ENCODE data around the gene CATSPERB.
A peak's percentile ranks its signal among the peaks of the same experiment; 100 is the strongest.
"Not testable (repeated sequence)": the region's sequence is repeated elsewhere in the genome, so short reads cannot be mapped to it uniquely, and the experiment has no call there.

CATSPERB gene

DNA sequence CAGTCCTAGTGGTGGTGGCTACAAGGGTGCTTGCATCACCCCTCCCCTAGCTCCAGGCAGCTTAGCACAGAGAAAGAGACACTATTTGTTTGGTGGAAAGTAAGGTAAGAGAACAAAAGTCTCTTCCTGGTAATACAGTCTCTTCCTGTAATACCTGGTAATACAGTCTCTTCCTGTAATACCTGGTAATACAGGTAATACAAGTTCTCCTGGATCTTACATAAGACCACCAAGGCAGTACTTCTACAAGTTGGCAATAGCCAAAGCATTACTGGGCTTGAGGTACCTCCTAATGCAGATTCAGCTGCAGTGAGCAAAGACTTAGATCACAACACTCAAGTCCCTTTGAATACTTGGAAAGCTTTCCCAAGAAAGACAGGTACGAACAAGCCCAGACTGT lies 77.0 kb downstream of the CATSPERB start:
- DNase-seq = no peak

DNA sequence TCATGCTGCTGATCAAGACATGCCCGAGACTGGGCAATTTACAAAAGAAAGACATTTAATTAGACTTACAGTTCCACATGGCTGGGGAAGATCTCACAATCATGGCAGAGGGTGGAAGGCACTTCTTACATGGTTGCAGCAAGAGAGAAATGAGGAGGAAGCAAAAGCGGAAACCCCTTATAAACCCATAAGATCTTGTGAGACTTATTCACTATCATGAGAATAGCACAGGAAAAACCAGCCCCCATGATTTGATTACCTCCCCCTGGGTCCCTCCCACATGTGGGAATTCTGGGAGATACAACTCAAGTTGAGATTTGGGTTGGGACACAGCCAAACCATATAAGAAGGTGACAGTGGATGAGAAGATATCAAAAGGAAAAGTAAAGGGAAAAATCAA lies 78.4 kb downstream of the CATSPERB start:
- no peak for DNase-seq

DNA sequence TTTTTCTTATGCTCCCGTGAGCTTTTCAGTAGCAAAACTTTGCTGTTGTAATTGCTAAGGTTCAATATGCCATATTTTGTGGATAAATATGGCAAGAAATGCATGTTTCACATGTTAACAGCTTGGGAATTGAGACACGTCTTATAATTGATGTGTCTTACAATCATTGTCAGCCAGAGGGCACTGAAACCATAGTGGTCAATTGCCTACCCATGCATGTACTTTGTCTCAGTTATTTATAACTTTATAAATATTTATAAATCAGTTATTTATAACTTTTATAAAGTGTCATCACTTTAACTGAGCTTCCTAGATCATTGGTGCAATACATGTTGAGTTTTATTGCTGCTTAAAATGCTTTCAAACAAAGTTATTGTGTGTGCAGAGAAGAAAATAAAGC lies 82.0 kb downstream of the CATSPERB start:
- peak; percentile 13 for DNase-seq

DNA sequence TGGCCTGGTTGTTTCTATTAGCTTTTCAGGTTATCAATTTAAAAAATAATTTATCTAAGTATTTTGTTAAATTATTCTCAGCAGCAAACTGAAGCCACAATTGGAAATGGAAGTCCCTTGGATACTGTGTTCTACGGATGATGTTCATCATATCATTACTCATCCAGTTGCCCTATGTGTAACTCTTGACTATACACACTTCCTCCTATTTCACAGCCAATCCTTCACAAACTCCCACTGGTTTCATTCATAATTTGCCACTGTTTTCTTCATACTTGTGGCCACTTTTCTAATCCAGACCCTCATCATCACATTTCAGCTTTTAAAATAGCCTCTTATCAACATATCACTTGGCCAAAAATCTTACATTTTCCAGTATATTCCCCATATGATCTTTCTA lies 84.0 kb downstream of the CATSPERB start:
- DNase-seq = no peak

DNA sequence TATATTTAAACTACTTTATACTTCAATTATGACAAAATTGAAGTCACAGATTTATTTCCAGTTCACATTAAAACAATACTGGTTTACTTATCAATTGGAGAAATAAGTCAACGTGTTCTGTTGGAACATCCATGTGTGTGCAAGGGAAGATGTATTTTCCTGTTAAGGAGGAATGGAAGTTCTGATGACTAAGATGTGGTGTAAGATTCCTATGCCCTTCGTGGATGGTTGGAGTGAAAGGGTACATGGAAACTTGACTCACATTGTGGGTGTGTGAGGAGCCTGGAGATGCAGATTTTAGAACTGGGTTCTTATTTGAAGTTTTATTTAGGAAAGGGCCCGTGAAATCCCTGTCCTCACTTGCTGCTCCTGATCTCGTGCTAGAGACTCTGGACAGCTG lies 95.3 kb downstream of the CATSPERB start:
- no peak for DNase-seq

DNA sequence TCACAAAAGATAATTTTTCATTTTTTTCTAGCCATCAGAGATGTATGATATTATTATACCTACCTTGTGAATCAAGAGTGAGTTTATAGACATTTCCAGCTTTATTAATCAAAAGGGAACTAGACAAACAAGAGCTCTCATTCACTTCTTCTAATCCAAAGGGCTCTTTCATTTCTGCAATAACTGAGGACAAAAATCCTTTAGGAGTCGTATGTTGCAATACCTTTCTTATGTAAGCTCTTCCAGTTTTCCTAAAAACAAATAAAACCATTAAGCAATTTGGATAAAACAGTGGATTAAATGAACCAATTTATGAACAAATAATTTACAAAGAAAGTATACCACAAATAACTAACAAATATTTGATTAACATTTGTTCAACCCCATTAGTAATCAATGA lies 107.1 kb downstream of the CATSPERB start:
- DNase-seq = no peak

DNA sequence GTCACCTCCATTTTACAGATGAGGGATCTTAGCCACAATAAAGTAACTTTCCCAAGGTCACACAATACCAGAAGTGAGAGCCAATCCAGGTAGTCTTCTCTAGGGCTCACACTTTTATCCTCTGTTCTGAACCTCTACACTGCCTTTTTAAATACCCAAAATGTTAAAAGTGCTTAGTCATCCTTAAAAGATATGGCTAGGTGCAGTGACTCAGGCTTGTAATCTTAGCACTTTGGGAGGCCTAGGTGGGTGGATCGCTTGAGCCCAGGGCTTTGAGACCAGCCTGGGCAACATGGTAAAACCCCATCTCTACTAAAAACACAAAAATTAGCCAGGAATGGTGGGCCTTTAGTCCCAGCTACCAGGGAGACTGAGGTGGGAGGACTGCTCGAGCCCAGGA lies 117.7 kb downstream of the CATSPERB start:
- DNase-seq = no peak

DNA sequence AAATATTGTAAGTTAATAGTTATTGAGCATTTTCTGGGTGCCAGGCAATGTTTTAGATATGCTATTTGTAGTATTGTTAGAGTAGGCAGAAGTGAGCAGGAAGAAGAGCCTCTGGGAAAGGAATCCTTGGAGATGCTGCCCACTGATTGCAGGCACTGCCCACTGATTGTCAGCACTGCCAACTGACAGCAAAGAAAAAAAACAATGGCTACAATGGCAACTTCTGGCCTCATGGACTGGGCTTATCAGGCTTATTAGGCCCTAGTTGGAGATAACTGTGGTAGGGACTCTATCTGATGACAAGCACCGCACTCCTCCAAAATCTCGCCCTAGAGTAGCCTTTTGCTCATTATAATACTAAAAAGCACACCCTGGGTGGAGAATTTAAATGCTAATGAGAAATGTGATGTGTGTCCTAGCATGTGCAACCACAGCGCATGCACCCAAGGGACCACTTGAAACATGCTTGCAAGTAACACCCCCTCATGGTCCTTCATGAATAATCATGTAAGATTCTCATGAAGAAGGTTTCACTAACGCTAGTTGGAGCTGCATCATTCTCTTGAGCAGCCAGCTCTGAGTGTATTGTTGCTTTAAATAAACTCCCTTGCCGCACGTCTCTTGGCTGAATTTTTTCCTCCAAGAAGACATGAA lies 118.3 kb downstream of the CATSPERB start:
- DNase-seq = no peak

DNA sequence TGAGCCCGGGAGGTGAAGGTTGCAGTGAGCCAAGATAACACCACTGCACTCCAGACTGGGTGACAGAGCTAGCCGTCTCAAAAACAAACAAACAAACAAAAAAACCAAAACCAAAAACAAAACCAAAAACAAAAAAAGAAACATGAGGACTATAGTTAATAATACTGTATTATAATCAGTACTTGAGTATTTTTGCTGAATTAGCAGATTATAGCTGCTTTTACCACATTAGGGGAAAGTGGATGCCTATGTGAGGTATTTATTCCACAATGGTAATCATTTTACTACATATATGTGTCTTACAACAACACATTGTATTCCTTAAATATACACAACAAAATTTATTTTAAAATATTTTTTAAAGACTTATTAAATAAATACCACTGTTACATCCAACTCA lies 120.4 kb downstream of the CATSPERB start:
- DNase-seq = no peak

DNA sequence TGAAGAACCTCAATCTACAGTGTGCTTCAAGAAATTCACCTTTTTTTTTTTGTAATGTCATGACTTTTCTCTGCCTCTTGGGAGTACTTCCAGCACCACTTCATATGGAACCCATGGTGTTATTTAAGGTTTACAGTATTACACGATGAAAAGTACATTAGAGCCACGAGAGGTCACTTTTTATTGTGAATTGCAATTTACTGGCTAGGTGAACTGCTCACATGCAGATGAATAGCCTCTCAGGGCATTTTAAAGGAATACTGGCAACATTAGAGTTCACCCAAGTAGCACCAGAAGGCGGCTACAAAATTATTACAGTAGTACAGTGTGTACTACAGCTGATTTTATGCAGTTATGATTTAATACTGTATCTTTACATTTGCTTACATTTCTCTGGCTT lies 122.7 kb downstream of the CATSPERB start:
- DNase-seq = no peak

DNA sequence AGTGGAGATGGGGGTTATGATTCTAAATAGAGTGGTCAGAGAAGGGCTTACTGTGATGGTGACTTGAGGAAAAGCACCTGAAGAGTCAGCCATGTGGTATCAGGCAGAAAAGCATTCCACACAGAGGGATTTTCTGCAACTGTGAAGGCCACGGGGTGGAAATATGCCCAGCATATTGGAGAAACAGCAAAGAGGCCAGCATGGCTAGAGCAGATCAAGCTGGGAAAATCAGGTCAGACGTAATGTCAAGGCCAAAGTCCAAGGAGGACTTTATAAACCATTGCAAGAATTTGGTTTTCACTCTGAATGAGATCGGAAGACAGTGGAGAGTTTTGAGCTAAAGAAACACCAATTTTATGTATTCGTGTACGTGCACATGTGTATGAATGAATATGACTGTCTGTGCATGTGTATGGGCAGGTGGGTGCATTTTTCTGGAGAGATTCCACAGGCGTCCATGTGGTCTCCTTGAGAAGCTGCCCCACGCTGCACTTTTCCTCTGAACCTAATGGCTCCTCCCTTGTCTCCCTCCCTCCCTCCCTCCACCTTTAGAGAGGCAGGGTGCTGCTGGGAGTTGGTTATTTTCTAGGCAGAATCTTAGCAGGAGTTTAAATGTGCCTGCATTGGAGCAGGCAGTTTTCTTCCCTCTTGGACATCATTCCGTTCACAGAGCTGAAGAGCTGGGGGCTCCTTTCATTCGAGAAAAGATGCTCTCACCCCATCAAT lies 124.4 kb downstream of the CATSPERB start:
- DNase-seq = no peak

DNA sequence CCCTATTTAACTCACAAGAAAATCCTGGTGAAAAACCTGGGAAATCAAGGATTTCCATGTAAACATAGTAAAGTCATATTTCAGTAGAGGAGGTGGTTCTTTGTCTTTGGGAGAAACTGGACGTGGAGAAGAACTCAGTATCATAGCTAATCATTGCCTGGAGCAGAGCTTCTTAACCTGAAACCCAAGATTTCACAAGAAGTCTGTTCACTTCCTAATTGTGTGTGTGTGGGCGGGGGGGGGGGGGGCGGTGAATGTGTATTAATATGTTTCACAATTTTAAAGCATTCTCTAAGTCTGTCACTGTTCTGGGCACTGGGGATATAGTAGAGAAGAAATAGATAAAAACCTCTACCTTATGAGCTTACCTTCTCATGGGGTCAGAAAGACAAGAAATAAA lies 125.0 kb downstream of the CATSPERB start:
- DNase-seq = no peak

DNA sequence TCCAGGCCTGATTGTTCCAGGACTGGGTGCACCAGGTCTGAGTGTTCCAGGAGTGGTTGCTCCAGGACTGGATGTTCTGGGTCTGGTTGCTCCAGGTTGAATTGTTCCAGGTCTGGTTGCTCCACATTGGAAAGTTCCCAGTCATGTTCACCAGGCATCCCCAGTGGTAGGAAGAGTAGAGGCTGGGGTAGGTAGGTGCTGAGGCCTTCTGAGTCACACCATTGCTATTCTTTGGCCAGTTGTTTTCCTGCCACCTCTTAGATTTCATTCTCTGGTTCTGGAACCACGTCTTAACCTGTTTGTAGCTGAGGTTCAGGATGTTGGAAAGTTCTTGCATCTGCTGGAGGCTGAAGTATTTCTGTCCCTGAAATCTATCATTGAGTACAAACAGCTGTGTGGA lies 127.3 kb downstream of the CATSPERB start:
- not testable (repeated sequence) for DNase-seq

DNA sequence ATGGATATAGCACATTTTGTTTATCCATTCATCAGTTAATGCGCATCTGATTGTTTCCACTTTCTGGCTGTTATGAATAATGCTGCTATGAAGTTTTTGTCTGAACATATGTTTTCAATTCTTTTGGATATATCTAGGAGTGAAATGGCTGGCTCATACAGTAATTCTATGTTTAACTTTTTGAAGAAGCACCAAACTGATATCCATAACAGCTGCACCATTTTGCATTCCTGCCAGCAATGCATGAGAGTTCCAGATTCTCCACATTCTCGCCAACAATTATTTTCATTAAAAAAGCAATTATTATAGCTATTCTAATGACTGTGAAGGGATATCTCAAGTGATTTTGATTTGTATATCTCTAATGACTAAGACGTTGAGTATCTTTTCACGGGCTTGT lies 131.9 kb downstream of the CATSPERB start:
- DNase-seq = no peak

DNA sequence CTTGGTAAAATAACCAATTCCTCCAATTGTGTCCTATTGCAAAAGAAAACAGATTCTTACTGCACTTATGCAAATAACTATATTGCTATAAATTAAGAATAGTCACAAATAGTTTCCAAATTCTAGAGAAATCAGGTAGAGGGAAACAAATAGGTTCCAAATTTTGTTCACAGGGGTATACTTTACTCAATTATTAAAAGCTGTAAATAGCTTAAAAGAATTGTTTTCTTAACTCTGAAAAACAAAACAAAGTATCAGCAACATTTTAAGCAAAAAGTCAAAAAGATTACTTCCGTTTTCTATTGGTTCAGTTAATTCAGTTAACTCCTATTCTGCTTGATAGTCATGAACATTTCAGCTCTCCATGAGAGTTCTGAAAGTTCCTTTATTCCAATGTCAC lies 136.2 kb downstream of the CATSPERB start:
- DNase-seq = no peak

DNA sequence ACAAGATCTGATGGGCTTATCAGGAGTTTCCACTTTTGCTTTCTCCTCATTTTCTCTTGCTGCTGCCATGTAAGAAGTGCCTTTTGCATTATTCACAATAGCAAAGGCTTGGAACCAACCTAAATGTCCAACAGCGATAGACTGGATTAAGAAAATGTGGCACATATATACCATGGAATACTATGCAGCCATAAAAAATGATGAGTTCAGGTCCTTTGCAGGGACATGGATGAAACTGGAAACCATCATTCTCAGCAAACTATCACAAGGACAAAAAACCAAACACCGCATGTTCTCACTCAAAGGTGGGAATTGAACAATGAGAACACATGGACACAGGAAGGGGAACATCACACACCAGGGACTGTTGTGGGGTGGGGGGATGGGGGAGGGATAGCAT lies 137.9 kb downstream of the CATSPERB start:
- DNase-seq = not testable (repeated sequence)

DNA sequence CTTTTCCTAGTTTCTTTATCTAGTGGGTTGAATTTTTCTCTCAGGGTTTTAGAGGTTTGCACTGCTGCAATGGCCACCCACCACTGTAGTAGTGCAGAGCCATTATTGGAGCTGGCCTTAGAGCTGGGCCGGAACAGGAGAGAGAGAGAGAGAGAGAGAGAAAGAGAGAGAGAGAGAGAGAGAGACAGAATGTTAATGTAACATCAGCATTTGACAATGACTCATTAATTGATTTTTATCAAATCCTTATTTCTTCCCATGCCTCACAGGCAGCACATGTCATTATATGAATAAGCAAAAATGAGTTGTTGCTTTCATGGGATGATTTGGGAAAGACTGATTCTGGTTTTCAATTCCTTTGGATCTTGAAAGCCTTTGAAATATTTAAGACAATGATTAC lies 145.5 kb downstream of the CATSPERB start:
- no peak for DNase-seq

DNA sequence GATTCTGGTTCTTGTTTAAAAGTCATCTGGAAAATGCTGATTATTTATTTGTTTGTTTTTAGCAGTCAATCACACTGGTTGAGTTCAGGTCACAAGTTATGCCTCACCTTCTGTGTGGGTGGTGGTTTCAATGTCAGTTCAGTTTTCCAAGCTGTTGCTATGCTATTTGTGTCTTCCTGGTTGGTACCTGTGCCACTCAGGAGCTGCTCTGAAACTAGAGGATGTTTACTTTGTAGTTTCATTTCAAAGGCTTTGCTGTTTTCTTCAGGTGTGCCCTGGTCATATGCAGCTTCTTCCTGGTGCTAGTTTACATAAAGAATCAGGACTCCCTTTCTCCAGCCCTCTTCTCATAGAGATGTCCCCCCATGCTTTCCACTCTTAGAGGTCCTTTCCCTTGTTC lies 146.0 kb downstream of the CATSPERB start:
- DNase-seq = no peak

DNA sequence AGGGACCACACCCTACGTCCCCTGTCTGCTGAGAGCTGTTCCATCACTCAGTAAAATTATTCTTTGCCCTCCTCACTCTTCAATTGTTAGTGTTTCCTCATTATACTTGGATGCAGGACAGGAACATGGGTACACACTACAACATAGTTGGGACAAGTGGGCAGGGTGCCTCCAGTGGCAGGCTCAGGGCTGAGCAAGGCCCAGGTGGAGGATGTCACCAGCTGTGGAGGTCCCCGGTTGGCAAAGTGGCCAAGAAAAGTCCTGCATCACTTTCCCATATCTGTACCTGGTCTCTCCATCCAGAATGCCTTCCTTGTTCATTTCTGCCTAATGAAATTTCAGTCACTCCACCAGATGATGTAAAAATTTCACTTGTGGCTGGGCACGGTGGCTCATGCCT lies 149.1 kb downstream of the CATSPERB start:
- DNase-seq = no peak

DNA sequence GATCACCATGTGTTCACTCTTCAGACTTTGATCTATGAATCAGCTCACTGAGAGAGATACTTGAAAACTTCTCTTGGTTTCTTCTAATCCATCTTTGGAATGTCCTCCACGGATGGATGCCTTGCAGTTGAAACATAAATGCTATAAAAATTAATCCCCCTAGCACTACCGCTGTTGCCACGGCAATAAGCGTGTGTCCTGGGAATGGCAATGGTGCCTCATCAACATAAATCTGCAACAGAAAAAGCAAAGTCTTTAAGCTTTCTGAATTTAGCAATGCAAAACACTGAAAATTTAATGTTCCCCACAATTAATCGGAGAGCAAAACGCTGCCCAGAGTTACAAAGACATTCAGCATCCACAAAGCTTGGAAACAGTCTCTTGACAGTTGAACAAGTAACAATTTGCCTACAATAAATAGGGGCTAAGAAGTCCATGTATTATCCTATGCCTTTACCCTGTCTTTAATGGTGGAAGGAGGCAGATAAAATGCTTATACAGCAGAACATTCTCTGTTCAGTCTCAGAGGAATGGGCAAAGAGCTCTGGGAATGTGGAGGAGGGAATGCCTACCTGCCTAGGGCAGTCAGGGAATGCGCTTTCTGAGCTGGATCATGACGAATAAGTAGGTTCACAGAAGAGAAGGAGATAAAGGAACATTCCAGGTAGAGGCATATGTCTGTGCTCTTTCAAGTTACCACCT lies 150.9 kb downstream of the CATSPERB start:
- no peak for DNase-seq

DNA sequence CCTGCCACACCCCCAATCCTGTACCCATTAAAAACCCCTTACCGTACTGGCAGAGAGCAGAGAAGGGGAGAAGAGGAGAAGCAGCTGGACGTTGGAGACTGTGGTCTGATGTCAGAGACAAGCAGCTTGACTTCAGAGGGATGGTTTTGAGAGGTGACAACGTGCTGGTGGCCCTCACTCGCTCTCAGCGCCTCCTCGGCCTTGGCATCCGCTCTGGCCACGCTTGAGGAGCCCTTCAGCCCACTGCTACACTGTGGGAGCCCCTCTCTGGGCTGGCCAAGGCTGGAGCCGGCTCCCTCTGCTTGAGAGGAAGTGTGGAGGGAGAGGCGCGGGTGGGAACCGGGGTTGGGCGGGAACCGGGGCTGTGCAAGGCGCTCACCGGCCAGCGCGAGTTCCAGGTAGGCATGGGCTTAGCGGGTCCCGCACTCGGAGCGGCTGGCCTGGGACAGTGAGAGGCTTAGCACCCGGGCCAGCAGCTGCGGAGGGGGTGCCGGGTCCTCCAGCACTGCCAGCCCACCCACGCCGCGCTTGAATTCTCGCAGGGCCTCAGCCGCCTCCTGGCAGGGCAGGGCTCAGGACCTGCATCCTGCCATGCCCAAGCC lies 154.2 kb downstream of the CATSPERB start:
- DNase-seq = no peak

DNA sequence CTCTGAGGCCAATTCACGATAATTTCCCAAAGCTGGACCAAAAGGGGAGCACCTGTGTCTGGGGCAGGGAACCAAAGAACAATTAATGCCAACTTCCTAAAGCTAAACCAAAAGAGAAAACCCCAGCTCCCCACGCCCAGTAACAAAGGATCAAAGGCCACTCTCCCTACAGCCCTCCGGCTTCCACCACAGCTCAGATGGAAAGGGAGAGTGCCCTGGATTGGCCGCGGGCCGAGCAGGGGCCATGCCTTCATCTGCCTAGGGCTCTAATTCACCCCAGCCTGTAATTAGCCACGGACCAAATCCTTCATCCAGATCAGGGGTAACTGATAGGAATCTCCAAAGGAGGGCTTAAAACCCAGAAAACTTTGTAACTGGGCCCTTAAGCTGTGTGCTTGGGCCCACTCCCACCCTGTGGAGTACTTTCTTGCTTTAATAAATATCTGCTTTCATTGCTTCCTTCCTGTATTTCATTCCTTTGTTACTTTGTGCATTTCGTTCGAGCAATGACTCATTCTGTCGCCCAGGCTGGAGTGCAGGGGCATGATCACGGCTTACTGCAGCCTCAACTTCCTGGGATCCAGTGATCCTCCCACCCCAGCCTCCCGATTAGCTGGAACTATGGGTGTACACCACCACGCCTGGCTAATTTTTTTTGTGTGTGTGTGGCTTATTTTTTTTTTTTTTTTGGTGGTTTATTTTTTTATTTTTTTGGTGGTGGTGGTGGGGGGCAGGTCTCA lies 156.2 kb downstream of the CATSPERB start:
- no peak for DNase-seq
